HCT116 (cell line): Measurements from ENCODE around the gene INPP5D.

Source experiments
- CEBPB ChIP-seq: IDR thresholded peaks from 2 replicates; pipeline ENCODE4 v1.6.1; 2012; ENCODE audit warnings: low read depth
- CTCF ChIP-seq, 3 experiments: fragments of 200-600 bp in 1 of 3; sonication (generic) in 1 of 3; IDR thresholded peaks in 2 of 3; conservative IDR thresholded peaks in 1 of 3; 2 replicates each; pipeline ENCODE4 v1.5.1; 2012 to 2017; ENCODE audit warnings: low read depth in 2 of 3, low read length in 2 of 3, antibody characterized with exemption in 1 of 3, borderline replicate concordance in 1 of 3, control low read depth in 1 of 3, mild to moderate bottlenecking in 1 of 3, mixed read lengths in 1 of 3, mixed run types in 1 of 3, moderate library complexity in 1 of 3; ENCODE audit not compliant: insufficient read depth in 1 of 3
- EZH2phosphoT487 ChIP-seq: fragments of 200-600 bp; IDR thresholded peaks from 2 replicates; pipeline ENCODE4 v1.6.1; 2018; ENCODE audit warnings: antibody characterized with exemption, borderline replicate concordance
- POLR2A ChIP-seq: IDR thresholded peaks from 2 replicates; pipeline ENCODE4 v1.7.0; 2011; ENCODE audit warnings: borderline replicate concordance; ENCODE audit not compliant: insufficient read depth, insufficient read length; ENCODE audit errors: extremely low read depth
- POLR2AphosphoS5 ChIP-seq: IDR thresholded peaks from 2 replicates; pipeline ENCODE4 v1.6.1; 2011; ENCODE audit warnings: mild to moderate bottlenecking, low read depth, low read length, moderate library complexity
- SP1 ChIP-seq: IDR thresholded peaks from 2 replicates; pipeline ENCODE4 v1.6.1; 2012; ENCODE audit warnings: low read depth
- YY1 ChIP-seq: IDR thresholded peaks from 2 replicates; pipeline ENCODE4 v1.6.1; 2011; ENCODE audit warnings: low read length, low read depth, moderate library complexity, mild to moderate bottlenecking; ENCODE audit not compliant: insufficient replicate concordance; ENCODE audit errors: extremely low read depth
- ZNF274 ChIP-seq: fragments of 200-500 bp; sonication (Bioruptor generic); IDR thresholded peaks from 2 replicates; pipeline ENCODE4 v1.6.1; 2014; ENCODE audit warnings: mild to moderate bottlenecking, low read depth, low read length, inconsistent platforms

GRCh38 chr2:233094614-233095013, 34.5 kb downstream of the INPP5D start:
- no peak for TF ChIP-seq ZNF274
- no peak for TF ChIP-seq YY1
- TF ChIP-seq EZH2phosphoT487: no peak
- TF ChIP-seq CTCF (IDR thresholded peaks at IDR 0.05 in 2 of 3, conservative IDR thresholded peaks at IDR 0.05 in 1 of 3; ENCODE audit: borderline replicate concordance in 1 of 3, insufficient read depth in 1 of 3, low read depth in 2 of 3, low read length in 2 of 3): no peak
- no peak for TF ChIP-seq CEBPB
- TF ChIP-seq POLR2AphosphoS5: no peak
- TF ChIP-seq SP1: no peak
- TF ChIP-seq POLR2A: no peak
